OCI-LY1 (cell line): ENCODE data around the gene APOD.

Source experiments
- H2AFZ ChIP-seq: fragments of 200-600 bp; sonication (generic), shearing (Covaris generic); 2 replicates; pipeline ENCODE4 v1.6.0; 2014; ENCODE audit warnings: antibody characterized with exemption, mild to moderate bottlenecking, low read length
- H3F3A ChIP-seq: fragments of 200-600 bp; sonication (generic), shearing (Covaris generic); 2 replicates; pipeline ENCODE4 v1.6.0; 2014; ENCODE audit warnings: mild to moderate bottlenecking, antibody characterized with exemption, low read length, moderate library complexity; ENCODE audit not compliant: insufficient read depth
- H3K27ac ChIP-seq: fragments of 200-600 bp; sonication (generic); 2 replicates; pipeline ENCODE4 v1.5.1; 2014; ENCODE audit warnings: low read length, mixed run types, mild to moderate bottlenecking, low read depth; ENCODE audit not compliant: poor library complexity, severe bottlenecking
- H3K27me3 ChIP-seq: fragments of 200-600 bp; sonication (generic); 2 replicates; pipeline ENCODE4 v1.6.0; 2014; ENCODE audit warnings: antibody characterized with exemption, mild to moderate bottlenecking, low read length, moderate library complexity; ENCODE audit not compliant: insufficient read depth
- H3K36me3 ChIP-seq: fragments of 200-600 bp; sonication (generic); 2 replicates; pipeline ENCODE4 v1.6.1; 2014; ENCODE audit warnings: mild to moderate bottlenecking, antibody characterized with exemption, low read length, moderate library complexity, mixed read lengths; ENCODE audit not compliant: insufficient read depth
- H3K4me1 ChIP-seq: fragments of 200-600 bp; sonication (generic); 2 replicates; pipeline ENCODE4 v1.5.1; 2014; ENCODE audit warnings: mild to moderate bottlenecking, low read length, moderate library complexity; ENCODE audit not compliant: insufficient read depth, severe bottlenecking
- H3K4me2 ChIP-seq: fragments of 200-600 bp; sonication (generic), shearing (Covaris generic); 2 replicates; pipeline ENCODE4 v1.6.1; 2014; ENCODE audit warnings: low read length
- H3K4me3 ChIP-seq: fragments of 200-600 bp; sonication (generic); 2 replicates; pipeline ENCODE4 v1.5.1; 2014; ENCODE audit warnings: low read length, low read depth, mild to moderate bottlenecking, mixed read lengths; ENCODE audit not compliant: poor library complexity, severe bottlenecking
- H3K79me2 ChIP-seq: fragments of 200-600 bp; shearing (Covaris generic); 2 replicates; pipeline ENCODE4 v1.6.1; 2016; ENCODE audit warnings: mixed run types, low read length, mixed read lengths; ENCODE audit not compliant: insufficient read depth
- H3K9ac ChIP-seq: fragments of 200-600 bp; sonication (generic), shearing (Covaris generic); 2 replicates; pipeline ENCODE4 v1.6.1; 2014; ENCODE audit warnings: mild to moderate bottlenecking, low read length, mixed read lengths
- H3K9me2 ChIP-seq: fragments of 200-600 bp; sonication (generic), shearing (Covaris generic); 2 replicates; pipeline ENCODE4 v1.6.1; 2014; ENCODE audit warnings: low read depth, mild to moderate bottlenecking, low read length, mixed read lengths
- H3K9me3 ChIP-seq: fragments of 200-600 bp; shearing (Covaris generic); 2 replicates; pipeline ENCODE4 v1.6.1; 2014; ENCODE audit warnings: low read length, mixed read lengths
- H4K20me1 ChIP-seq: fragments of 200-600 bp; sonication (generic), shearing (Covaris generic); 2 replicates; pipeline ENCODE4 v1.6.0; 2016; ENCODE audit warnings: mild to moderate bottlenecking, low read length; ENCODE audit not compliant: insufficient read depth
- EZH2 ChIP-seq: fragments of 200-600 bp; sonication (generic), shearing (Covaris generic); IDR thresholded peaks from 2 replicates; pipeline ENCODE4 v1.8.0; 2017; ENCODE audit warnings: borderline replicate concordance, mixed run types, mild to moderate bottlenecking, antibody characterized with exemption, low read length, moderate library complexity, mixed read lengths
- TF ChIP-seq, protein P1 (sequence below): fragments of 200-600 bp; sonication (generic), shearing (Covaris generic); IDR thresholded peaks from 2 replicates; pipeline ENCODE4 v1.5.1; 2017; ENCODE audit warnings: mild to moderate bottlenecking, antibody characterized with exemption, low read length, moderate library complexity, mixed read lengths

Gene APOD

GRCh38 chr3:195578565-195578964 lies 5.2 kb downstream of the APOD start:
- TF ChIP-seq, protein P1, sequence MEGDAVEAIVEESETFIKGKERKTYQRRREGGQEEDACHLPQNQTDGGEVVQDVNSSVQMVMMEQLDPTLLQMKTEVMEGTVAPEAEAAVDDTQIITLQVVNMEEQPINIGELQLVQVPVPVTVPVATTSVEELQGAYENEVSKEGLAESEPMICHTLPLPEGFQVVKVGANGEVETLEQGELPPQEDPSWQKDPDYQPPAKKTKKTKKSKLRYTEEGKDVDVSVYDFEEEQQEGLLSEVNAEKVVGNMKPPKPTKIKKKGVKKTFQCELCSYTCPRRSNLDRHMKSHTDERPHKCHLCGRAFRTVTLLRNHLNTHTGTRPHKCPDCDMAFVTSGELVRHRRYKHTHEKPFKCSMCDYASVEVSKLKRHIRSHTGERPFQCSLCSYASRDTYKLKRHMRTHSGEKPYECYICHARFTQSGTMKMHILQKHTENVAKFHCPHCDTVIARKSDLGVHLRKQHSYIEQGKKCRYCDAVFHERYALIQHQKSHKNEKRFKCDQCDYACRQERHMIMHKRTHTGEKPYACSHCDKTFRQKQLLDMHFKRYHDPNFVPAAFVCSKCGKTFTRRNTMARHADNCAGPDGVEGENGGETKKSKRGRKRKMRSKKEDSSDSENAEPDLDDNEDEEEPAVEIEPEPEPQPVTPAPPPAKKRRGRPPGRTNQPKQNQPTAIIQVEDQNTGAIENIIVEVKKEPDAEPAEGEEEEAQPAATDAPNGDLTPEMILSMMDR: no peak
- TF ChIP-seq EZH2: no peak
- H3K9me2 ChIP-seq: no peaks in the 10 kb centered on the region
- no peaks in the 10 kb centered on the region for H4K20me1 ChIP-seq
- H3K79me2 ChIP-seq: no peaks in the 10 kb centered on the region
- H3F3A ChIP-seq: no peaks in the 10 kb centered on the region
- no peaks in the 10 kb centered on the region for H3K36me3 ChIP-seq
- H3K4me2 ChIP-seq: no peak overlapping the region
- no peak overlapping the region for H2AFZ ChIP-seq
- H3K4me1 ChIP-seq: no peaks in the 10 kb centered on the region
- no peaks in the 10 kb centered on the region for H3K9me3 ChIP-seq
- no peaks in the 10 kb centered on the region for H3K27me3 ChIP-seq
- H3K9ac ChIP-seq: no peak overlapping the region
- H3K4me3 ChIP-seq: no peak overlapping the region
- no peak overlapping the region for H3K27ac ChIP-seq

- Histone ChIP-seq H3K4me3 (no peak overlapping the region), H3K4me2 (no peak overlapping the region), H3K9me2 (no peaks in the 10 kb centered on the region), H3K4me1 (no peaks in the 10 kb centered on the region), H3K27ac (no peak overlapping the region), H4K20me1 (no peaks in the 10 kb centered on the region), H2AFZ (no peak overlapping the region), H3K79me2 (no peaks in the 10 kb centered on the region), H3F3A (no peaks in the 10 kb centered on the region), H3K9me3 (no peaks in the 10 kb centered on the region), H3K9ac (no peak overlapping the region), H3K27me3 (no peaks in the 10 kb centered on the region), H3K36me3 (no peaks in the 10 kb centered on the region)
- TF ChIP-seq, protein P1: no peak
- TF ChIP-seq EZH2: no peak
Observed at GRCh38 chr3:195577645-195578177, 6.0 kb downstream of the APOD start.

- no peaks in the 10 kb centered on the region for H4K20me1 ChIP-seq
- H3K4me1 ChIP-seq: no peaks in the 10 kb centered on the region
- H3K9me3 ChIP-seq: no peaks in the 10 kb centered on the region
- no peaks in the 10 kb centered on the region for H3K27me3 ChIP-seq
- H3F3A ChIP-seq: no peaks in the 10 kb centered on the region
- H3K9me2 ChIP-seq: no peaks in the 10 kb centered on the region
- H3K36me3 ChIP-seq: no peaks in the 10 kb centered on the region
- no peaks in the 10 kb centered on the region for H3K79me2 ChIP-seq
- H3K9ac ChIP-seq: no peak overlapping the region
- no peak overlapping the region for H3K4me3 ChIP-seq
- no peak overlapping the region for H3K27ac ChIP-seq
- H3K4me2 ChIP-seq: no peak overlapping the region
- TF ChIP-seq, protein P1: no peak
- TF ChIP-seq EZH2: no peak
- no peak overlapping the region for H2AFZ ChIP-seq
Observed at GRCh38 chr3:195574497-195575304, 9.0 kb downstream of the APOD start.
